Measurements from ENCODE around the gene C1orf74. TPM values are rescaled to one million over a fixed set of nuclear protein-coding genes. Genes with fewer than 3 reads are reported as not detected.
A peak's percentile ranks its signal among the peaks of the same experiment; 100 is the strongest.

The C1orf74 gene
- total RNA-seq, 1 donor, result 3.6 TPM

DNA sequence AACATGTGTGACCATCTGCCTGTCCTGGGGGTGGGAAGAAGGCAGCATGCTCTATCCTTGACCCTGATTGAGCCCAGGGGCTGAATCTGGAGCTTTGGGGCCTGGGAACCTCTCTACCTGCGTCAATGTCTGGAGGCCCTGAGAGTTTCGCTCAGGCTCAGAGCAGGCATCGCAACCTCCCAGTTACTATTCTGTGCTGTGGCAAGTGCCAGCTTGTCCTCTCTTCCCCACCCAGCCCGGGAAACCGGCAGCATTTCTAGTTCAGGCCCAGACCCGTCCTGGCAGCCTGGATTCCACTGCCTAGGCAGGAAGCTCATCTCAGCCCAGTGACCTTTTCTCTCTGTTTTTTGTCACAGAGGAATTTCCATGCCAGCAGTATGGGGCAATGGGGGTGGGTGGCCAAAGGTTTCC lies 31.6 kb upstream of the C1orf74 start:
- TF ChIP-seq, protein P1, sequence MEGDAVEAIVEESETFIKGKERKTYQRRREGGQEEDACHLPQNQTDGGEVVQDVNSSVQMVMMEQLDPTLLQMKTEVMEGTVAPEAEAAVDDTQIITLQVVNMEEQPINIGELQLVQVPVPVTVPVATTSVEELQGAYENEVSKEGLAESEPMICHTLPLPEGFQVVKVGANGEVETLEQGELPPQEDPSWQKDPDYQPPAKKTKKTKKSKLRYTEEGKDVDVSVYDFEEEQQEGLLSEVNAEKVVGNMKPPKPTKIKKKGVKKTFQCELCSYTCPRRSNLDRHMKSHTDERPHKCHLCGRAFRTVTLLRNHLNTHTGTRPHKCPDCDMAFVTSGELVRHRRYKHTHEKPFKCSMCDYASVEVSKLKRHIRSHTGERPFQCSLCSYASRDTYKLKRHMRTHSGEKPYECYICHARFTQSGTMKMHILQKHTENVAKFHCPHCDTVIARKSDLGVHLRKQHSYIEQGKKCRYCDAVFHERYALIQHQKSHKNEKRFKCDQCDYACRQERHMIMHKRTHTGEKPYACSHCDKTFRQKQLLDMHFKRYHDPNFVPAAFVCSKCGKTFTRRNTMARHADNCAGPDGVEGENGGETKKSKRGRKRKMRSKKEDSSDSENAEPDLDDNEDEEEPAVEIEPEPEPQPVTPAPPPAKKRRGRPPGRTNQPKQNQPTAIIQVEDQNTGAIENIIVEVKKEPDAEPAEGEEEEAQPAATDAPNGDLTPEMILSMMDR (IDR thresholded peaks at IDR 0.05; ENCODE audit: insufficient read depth, low read length), result no peak
- no peak overlapping the region for H3K4me3 ChIP-seq (ENCODE audit: low read depth, low read length)
- DNase-seq (ENCODE audit: low read depth), result no peak

DNA sequence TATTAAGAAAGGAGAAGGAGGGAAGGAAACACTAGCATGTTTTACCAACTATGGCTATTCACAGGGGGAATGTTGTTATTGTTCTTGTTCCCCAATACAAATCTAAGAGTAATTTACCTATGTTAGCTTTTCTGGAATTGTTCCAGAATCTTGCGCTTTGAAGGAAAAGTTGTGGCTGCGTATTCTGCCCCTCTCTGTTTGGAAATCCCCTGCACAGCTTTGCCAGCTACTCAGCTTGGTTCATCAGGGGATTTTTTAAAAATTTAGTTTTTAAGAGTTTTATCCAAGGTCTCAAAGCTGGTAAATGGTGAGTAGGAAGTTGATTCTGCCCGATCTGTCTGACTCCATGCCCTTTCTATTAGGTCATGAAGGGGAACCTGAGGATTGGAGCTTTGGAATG lies 31.1 kb upstream of the C1orf74 start:
- H3K4me3 ChIP-seq (ENCODE audit: low read depth, low read length), result no peak overlapping the region
- TF ChIP-seq, protein P1 (IDR thresholded peaks at IDR 0.05; ENCODE audit: insufficient read depth, low read length), result no peak
- no peak for DNase-seq (ENCODE audit: low read depth)

DNA sequence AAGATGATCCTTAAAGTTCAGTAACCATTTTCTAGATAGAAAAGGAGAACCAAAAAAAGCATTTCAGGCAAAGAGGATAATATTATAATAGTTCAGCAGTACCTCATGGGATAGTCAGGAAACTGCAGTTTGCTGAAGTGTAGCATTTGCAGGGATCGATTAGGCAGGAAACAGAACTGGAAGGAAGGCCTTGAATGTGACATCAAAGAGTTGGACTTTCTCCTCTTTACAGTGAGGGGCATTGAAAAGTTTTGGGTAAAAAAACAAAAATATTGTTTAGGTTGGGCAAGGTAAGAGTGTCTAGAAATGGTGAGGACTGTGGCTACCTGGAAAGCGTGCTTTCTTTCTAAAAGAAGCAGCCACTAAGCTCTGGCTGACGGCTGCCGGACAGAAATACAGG lies 29.5 kb upstream of the C1orf74 start:
- TF ChIP-seq, protein P1 (IDR thresholded peaks at IDR 0.05; ENCODE audit: insufficient read depth, low read length), result no peak

DNA sequence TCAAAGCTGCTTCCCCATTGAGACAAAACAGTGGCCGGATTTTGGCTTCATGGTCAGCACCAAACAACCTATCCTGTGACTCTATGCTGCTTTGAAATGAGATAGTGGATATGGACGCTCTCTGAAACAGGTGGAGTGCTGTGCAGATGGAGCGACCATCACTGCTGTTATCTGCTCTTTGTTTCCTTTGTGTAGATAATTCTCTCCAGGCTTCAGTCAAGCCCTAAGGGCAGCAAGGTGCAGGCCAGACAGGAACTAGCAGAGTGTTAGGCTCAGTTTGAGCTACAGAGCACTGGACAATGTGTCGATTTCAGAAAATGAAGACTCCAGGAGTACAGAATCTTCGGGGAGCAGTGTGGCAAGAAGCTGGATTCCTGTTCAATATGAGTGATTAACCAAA lies 26.4 kb upstream of the C1orf74 start:
- no peak for DNase-seq (ENCODE audit: low read depth)
- H3K4me3 ChIP-seq (ENCODE audit: low read depth, low read length), result no peak overlapping the region
- TF ChIP-seq, protein P1 (IDR thresholded peaks at IDR 0.05; ENCODE audit: insufficient read depth, low read length), result no peak

More for the DNA sequence above, 29.5 kb upstream of the C1orf74 start:
- no peak overlapping the region for H3K4me3 ChIP-seq (ENCODE audit: low read depth, low read length)
- DNase-seq (ENCODE audit: low read depth), result no peak

DNA sequence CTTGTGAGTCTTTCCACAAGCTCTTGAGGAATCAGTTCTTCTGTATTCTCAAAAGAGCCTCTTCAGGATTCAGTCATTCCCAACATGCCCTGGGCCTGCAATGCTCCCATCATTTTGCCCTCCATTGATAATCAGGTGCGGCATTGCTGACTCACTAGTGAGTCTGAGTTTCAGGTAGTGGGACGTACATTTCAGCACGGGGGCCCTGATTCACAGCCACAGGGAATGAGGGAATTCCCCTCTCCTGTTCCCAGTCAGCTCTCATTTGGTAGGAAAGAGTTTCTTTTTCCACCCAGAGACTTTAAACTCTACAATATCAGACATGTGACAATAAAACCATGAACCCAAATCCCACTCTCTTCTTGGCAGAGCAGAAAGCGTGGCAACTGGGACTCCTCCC lies 25.3 kb upstream of the C1orf74 start:
- DNase-seq (ENCODE audit: low read depth), result no peak
- no peak overlapping the region for H3K4me3 ChIP-seq (ENCODE audit: low read depth, low read length)
- TF ChIP-seq, protein P1 (IDR thresholded peaks at IDR 0.05; ENCODE audit: insufficient read depth, low read length), result no peak

DNA sequence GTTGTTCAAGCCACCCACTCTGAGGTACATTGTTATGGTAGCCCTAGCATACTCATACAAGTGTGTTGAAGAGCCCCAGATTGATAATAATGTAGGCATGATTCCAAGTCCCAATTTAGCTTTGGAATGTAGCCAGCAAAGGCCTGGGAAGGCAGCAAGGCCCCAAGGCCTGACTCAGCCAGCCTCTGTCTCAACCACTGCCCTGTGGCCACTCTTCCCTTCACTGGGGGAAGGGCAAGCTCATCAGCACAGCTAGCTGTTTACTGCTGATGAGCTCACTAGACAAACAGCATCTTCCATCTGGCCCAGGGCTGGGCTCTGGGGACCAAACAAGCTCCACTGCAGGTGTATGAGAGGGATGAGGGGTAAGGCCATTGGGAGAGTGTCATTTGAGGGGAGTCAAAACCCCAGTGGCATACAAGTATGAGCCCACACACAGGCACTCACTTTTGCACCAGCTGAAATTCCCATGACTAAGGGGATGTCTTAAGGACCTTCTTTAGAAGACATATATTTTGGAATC lies 23.8 kb upstream of the C1orf74 start:
- TF ChIP-seq, protein P1 (IDR thresholded peaks at IDR 0.05; ENCODE audit: insufficient read depth, low read length), result no peak
- peak; percentile 93 for DNase-seq (ENCODE audit: low read depth)
- no peak overlapping the region for H3K4me3 ChIP-seq (ENCODE audit: low read depth, low read length)

DNA sequence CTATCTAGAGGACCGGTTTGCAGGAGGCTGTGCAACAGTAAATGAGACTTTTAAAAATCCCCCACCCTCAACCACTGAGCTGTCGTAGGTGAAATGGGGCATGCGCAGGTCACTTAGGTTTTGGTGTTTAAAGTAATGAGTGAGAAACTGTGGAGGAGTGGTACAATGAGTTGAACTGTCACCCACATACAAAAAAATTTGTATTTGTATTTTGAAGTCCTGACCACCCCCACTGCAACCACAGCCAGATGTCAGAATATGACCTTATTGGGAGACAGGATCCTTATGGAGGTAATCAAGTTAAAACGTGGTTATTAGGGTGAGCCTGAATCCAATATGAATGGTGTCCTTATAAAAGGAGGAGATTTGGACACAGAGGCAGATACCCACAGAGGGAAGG lies 23.1 kb upstream of the C1orf74 start:
- TF ChIP-seq, protein P1 (IDR thresholded peaks at IDR 0.05; ENCODE audit: insufficient read depth, low read length), result no peak
- H3K4me3 ChIP-seq (ENCODE audit: low read depth, low read length), result no peak overlapping the region
- no peak for DNase-seq (ENCODE audit: low read depth)
